Measurements from ENCODE around the gene GAL3ST2.

DNA sequence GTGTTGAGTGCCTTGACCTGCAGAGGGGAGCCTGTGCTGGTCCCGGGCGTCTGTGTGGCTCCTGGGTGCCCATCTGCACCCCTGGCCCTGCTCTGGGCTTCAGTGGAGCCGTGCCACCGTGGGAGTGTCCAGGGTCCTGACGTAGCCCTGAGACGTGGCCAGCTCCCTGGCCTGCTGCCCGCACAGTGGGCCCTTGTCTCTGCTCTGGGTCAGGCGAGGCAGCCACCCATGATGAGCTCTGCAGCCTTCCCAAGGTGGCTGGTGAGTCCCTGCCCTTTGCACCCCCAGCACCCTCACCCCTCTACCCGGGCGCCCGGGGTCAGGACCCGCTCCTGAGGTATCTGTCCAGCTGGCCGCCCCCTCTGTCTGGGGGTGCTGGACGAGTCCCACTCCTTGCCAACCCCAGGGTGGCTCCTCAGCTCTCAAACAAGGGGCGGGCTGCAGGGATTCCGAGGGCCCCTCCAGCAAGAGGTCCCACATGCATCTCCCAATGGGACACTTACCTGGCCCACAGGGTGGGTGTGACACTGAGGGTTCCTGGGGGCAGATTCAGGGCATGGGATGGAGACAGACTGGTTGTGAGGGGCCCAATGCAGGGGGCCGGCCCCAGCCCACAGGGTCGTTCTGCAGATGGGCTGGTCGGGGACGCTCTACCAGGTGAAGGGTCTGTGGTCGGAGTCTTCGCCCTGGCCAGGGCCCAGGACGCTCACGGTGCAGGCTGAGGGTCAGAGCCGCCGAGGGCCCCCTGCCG lies 34.8 kb downstream of the GAL3ST2 start:
- TF ChIP-seq CTCF (IDR thresholded peaks at IDR 0.05; ENCODE audit: borderline replicate concordance, extremely low read depth, low read length, poor library complexity, severe bottlenecking) (no peak), EZH2 (IDR thresholded peaks at IDR 0.05; ENCODE audit: borderline replicate concordance, low read depth, low read length, severe bottlenecking) (no peak)
